KMS-11 (cell line): ENCODE measurements around the gene OVOL3.

Source experiments
- H2AFZ ChIP-seq: fragments of 200-600 bp; sonication (generic); 2 replicates; pipeline ENCODE4 v1.6.1; 2016; ENCODE audit warnings: antibody characterized with exemption, mixed run types, low read depth
- H3K27ac ChIP-seq: fragments of 200-600 bp; sonication (generic); 2 replicates; pipeline ENCODE4 v1.6.1; 2016; ENCODE audit warnings: mild to moderate bottlenecking, mixed run types
- H3K27me3 ChIP-seq: fragments of 200-600 bp; sonication (generic); 2 replicates; pipeline ENCODE4 v1.6.1; 2017; ENCODE audit warnings: mild to moderate bottlenecking, low read depth, mixed run types, moderate library complexity; ENCODE audit not compliant: insufficient read depth
- H3K36me3 ChIP-seq: fragments of 200-600 bp; sonication (generic); 2 replicates; pipeline ENCODE4 v1.6.1; 2017; ENCODE audit warnings: mild to moderate bottlenecking, mixed run types; ENCODE audit not compliant: insufficient read depth
- H3K4me1 ChIP-seq: fragments of 200-600 bp; sonication (generic); 2 replicates; pipeline ENCODE4 v1.6.1; 2016; ENCODE audit warnings: mild to moderate bottlenecking, low read depth, mixed run types; ENCODE audit not compliant: poor library complexity, severe bottlenecking
- H3K4me2 ChIP-seq: fragments of 200-600 bp; sonication (generic); 2 replicates; pipeline ENCODE4 v1.7.0; 2016; ENCODE audit warnings: mild to moderate bottlenecking, mixed run types
- H3K4me3 ChIP-seq: fragments of 200-600 bp; sonication (generic); IDR thresholded peaks from 2 replicates; pipeline ENCODE4 v1.6.1; 2017; ENCODE audit warnings: low read depth, low read length, mixed read lengths; ENCODE audit not compliant: insufficient read depth
- H3K79me2 ChIP-seq: fragments of 200-600 bp; sonication (generic); 2 replicates; pipeline ENCODE4 v1.6.1; 2016; ENCODE audit warnings: low read depth, mixed run types; ENCODE audit not compliant: insufficient read depth
- H3K9ac ChIP-seq: fragments of 200-600 bp; sonication (generic); 2 replicates; pipeline ENCODE4 v1.6.1; 2016; ENCODE audit warnings: mild to moderate bottlenecking, mixed run types
- H4K20me1 ChIP-seq: fragments of 200-600 bp; sonication (generic); 2 replicates; pipeline ENCODE4 v1.6.1; 2016; ENCODE audit warnings: mild to moderate bottlenecking, mixed run types; ENCODE audit not compliant: insufficient read depth
- CTCF ChIP-seq: fragments of 200-600 bp; sonication (generic); conservative IDR thresholded peaks from 2 replicates; pipeline ENCODE4 v1.6.1; 2017; ENCODE audit warnings: low read depth, mild to moderate bottlenecking, antibody characterized with exemption, low read length, moderate library complexity, mixed read lengths

OVOL3 gene

DNA sequence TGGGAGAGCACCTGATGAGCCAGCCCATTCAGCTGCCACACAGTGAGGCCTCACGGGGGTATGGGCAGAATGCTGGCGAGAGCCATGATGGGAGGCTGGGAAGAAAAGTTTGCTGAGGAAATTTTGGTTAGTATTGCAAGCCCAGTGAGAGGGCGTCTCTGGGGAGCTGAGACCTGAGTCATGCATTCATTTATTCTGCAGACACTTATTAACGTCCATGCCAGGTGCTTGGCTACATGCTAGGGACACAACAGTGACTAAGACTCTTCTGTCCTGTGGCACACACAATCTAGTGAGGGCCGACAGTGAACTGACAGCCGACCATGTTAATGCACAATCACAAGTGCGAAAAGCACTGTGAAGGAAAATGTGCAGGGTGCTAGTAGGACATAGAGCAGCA lies 29.0 kb upstream of the OVOL3 start:
- H3K27me3 ChIP-seq = no peaks in the 10 kb centered on the region
- H3K79me2 ChIP-seq = no peaks in the 10 kb centered on the region
- no peaks in the 10 kb centered on the region for H4K20me1 ChIP-seq
- no peak for TF ChIP-seq CTCF
- H2AFZ ChIP-seq = no peak overlapping the region
- H3K9ac ChIP-seq = no peak overlapping the region
- peaks cover 19% of the 10 kb centered on the region; the same call in 1 of the 2 replicates for H3K36me3 ChIP-seq
- no peak overlapping the region for H3K27ac ChIP-seq
- H3K4me3 ChIP-seq = no peak overlapping the region
- H3K4me1 ChIP-seq = no peaks in the 10 kb centered on the region
- H3K4me2 ChIP-seq = no peak overlapping the region

- no peaks in the 10 kb centered on the region for H4K20me1 ChIP-seq
- no peaks in the 10 kb centered on the region for H3K27me3 ChIP-seq
- peaks cover 18% of the 10 kb centered on the region; the same call in 1 of the 2 replicates for H3K36me3 ChIP-seq
- H3K79me2 ChIP-seq = no peaks in the 10 kb centered on the region
- no peak overlapping the region for H2AFZ ChIP-seq
- H3K4me2 ChIP-seq = no peak overlapping the region
- no peaks in the 10 kb centered on the region for H3K4me1 ChIP-seq
- H3K4me3 ChIP-seq = no peak overlapping the region
- H3K9ac ChIP-seq = no peak overlapping the region
- no peak overlapping the region for H3K27ac ChIP-seq
- no peak for TF ChIP-seq CTCF
Observed at GRCh38 chr19:36082916-36083315, 28.0 kb upstream of the OVOL3 start.

- no peak overlapping the region for H3K27ac ChIP-seq
- no peaks in the 10 kb centered on the region for H4K20me1 ChIP-seq
- no peak overlapping the region for H3K4me2 ChIP-seq
- H2AFZ ChIP-seq = no peak overlapping the region
- H3K27me3 ChIP-seq = no peaks in the 10 kb centered on the region
- no peaks in the 10 kb centered on the region for H3K79me2 ChIP-seq
- H3K4me3 ChIP-seq = no peak overlapping the region
- H3K9ac ChIP-seq = no peak overlapping the region
- no peaks in the 10 kb centered on the region for H3K4me1 ChIP-seq
- TF ChIP-seq CTCF = no peak
- peaks cover 16% of the 10 kb centered on the region; the same call in 1 of the 2 replicates for H3K36me3 ChIP-seq
Observed at GRCh38 chr19:36084231-36085009, 26.5 kb upstream of the OVOL3 start.

DNA sequence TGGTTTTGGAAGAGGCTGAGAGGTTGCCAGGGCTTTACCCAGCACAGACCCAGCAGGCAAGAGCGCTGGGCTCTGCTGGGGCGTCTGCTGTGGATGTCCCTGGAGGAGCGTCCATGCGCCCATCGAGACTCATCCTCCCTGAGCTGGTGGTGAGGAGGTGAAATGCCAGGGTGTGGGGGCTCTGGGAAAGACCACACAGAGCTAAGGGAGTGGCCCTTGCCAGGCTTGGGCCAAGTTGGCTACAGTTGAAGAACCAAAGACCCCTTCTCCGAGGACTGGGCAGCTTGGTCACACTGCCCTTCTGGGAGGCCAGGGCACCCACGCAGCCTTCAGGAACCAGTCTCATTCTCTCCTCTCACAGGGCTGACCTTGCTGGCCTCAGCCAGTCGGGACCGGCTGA lies 24.6 kb upstream of the OVOL3 start:
- Histone ChIP-seq H3K27ac (no peak overlapping the region), H3K36me3 (peaks cover 18% of the 10 kb centered on the region; the same call in 1 of the 2 replicates), H3K4me2 (no peak overlapping the region), H3K79me2 (no peaks in the 10 kb centered on the region), H3K4me3 (no peak overlapping the region), H2AFZ (no peak overlapping the region), H4K20me1 (no peaks in the 10 kb centered on the region), H3K27me3 (no peaks in the 10 kb centered on the region), H3K9ac (no peak overlapping the region), H3K4me1 (no peaks in the 10 kb centered on the region)
- no peak for TF ChIP-seq CTCF
